Measurements from ENCODE around the gene ZNRF2. TPM values are rescaled to one million over a fixed set of nuclear protein-coding genes. Genes with fewer than 3 reads are reported as not detected.

Gene ZNRF2
- 4.3 to 6.9 TPM (median 6.1 TPM) in 5 replicates for total RNA-seq (2022; extraction: Qiagen RNA extraction)

DNA sequence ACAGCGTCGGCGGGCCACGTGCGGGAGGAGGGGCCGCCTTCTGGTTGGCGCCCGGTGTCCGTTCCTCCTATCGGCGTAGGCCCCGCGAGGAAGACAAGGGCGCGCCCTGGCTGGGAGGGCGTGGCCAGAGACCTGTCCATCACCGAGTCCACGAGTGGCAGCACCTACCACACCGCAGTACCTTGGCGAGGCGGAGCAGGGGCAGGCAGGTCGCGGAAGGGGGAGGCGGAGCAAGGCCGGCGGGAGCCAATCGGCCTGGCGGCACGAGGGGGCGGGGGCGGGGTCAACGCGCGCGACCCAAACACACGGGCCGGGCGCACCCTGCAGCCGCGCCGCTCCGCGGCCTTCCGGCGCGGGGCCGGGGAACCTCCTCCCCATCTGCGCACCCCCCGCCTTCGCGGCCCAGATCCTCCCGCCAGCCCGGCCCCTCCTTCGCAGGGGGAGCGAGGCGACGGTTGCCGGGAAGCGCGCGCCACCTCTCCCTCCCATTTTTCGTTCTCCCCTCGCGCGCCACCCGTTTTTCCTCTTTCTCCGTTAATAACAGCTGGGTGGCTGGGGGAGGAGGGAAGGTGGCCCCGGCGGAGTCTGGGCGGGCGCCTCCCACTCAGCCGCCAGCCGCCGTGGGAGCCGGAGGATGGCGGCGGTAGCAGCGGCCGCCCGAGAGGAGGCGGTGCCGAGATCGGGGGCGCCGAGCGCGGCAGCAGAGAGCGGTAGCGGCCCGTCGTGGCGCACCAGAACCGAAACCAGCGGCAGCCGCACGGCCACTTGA, at the start of gene ZNRF2:
Gene ZNRF2 (plus strand): TSS at position 300 of the 769 bp plus-strand sequence. CDS start 761 bp downstream, outside the sequence.

Other genes starting within 250 kb of the ZNRF2 start
- 5.1 to 6.9 TPM (median 6.5 TPM) in 5 replicates for gene MTURN, start 149.6 kb upstream of the ZNRF2 start, total RNA-seq (2022; extraction: Qiagen RNA extraction)
- 5.9 to 8.4 TPM (median 7.3 TPM) in 5 replicates for gene NOD1, start 194.2 kb downstream of the ZNRF2 start, total RNA-seq (2022; extraction: Qiagen RNA extraction)
- gene GGCT, start 220.2 kb downstream of the ZNRF2 start, total RNA-seq (2022; extraction: Qiagen RNA extraction), result 67.8 to 83.9 TPM (median 73.8 TPM) in 5 replicates

All from A549 treated with Mapracorat at 1 μM for 4 hours (cell line).